Measurements from ENCODE around the gene DCDC2C.

GRCh38 chr2:3801506-3801905, 98.1 kb downstream of the DCDC2C start:
- no peak for TF ChIP-seq CTCF (conservative IDR thresholded peaks at IDR 0.05)
- no peak for TF ChIP-seq EZH2 (IDR thresholded peaks at IDR 0.05; ENCODE audit: low read depth)

All from PC-9 (cell line).